PC-3 (cell line): ENCODE data around the gene TUBA1A.

Source experiments
- CTCF ChIP-seq: fragments of 300-600 bp; sonication (generic); conservative IDR thresholded peaks from 2 replicates; pipeline ENCODE4 v1.5.1; 2017; ENCODE audit warnings: antibody characterized with exemption, low read depth, mild to moderate bottlenecking, low read length
- EZH2 ChIP-seq: fragments of 300-600 bp; sonication (generic); IDR thresholded peaks from one replicate; pipeline ENCODE4 v1.6.1; 2017; ENCODE audit warnings: antibody characterized with exemption, mild to moderate bottlenecking, low read length; ENCODE audit not compliant: unreplicated experiment

- no peak for TF ChIP-seq CTCF
- no peak for TF ChIP-seq EZH2
Observed at GRCh38 chr12:49223122-49223521, 34.2 kb upstream of the TUBA1A start.
